Esophagus muscularis mucosa (tissue), 4 donors: ENCODE measurements around the gene ULK4.

Experiments used
- EP300 ChIP-seq: sonication (generic); formaldehyde crosslinking; IDR thresholded peaks from one replicate; pipeline ENCODE4 v1.6.1; 2017; ENCODE audit warnings: antibody characterized with exemption
- POLR2A ChIP-seq: fragments of 450-650 bp; IDR thresholded peaks from one replicate; pipeline ENCODE4 v1.6.1; 2017; ENCODE audit warnings: antibody characterized with exemption, moderate library complexity, mild to moderate bottlenecking, low read depth
- POLR2AphosphoS5 ChIP-seq, 2 donors: sonication (generic); formaldehyde crosslinking; IDR thresholded peaks; one replicate each; pipeline ENCODE4 v1.6.1; 2017; ENCODE audit warnings: antibody characterized with exemption in 2 of 2
- TF ChIP-seq, protein P1 (sequence below), 3 experiments: fragments of 200-600 bp in 2 of 3; fragments of 450-650 bp in 1 of 3; sonication (generic) in 2 of 3; IDR thresholded peaks; one replicate each; pipeline ENCODE4 v1.5.1; 2017 to 2019; ENCODE audit warnings: antibody characterized with exemption in 3 of 3, mild to moderate bottlenecking in 2 of 3, moderate library complexity in 1 of 3

DNA sequence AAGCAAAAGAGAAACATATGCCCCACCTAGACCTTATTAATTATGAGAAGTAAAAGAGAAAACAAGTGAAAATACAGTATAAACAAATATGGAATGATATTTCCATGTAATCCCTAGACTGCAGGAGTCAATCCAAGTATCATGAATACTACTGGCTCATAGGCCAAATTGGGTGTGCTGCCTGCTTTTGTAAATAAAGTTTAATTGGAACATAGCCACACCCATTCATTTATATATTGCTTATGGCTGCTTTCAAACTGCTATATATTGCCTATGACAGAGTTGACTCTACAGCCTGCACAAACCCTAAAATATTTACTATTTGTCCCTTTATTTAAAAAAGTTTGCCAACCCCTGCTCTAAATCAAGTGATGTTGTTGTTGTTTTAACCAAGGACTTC, 5.3 kb downstream of the ULK4 start:
- TF ChIP-seq EP300, result no peak
- TF ChIP-seq, protein P1, sequence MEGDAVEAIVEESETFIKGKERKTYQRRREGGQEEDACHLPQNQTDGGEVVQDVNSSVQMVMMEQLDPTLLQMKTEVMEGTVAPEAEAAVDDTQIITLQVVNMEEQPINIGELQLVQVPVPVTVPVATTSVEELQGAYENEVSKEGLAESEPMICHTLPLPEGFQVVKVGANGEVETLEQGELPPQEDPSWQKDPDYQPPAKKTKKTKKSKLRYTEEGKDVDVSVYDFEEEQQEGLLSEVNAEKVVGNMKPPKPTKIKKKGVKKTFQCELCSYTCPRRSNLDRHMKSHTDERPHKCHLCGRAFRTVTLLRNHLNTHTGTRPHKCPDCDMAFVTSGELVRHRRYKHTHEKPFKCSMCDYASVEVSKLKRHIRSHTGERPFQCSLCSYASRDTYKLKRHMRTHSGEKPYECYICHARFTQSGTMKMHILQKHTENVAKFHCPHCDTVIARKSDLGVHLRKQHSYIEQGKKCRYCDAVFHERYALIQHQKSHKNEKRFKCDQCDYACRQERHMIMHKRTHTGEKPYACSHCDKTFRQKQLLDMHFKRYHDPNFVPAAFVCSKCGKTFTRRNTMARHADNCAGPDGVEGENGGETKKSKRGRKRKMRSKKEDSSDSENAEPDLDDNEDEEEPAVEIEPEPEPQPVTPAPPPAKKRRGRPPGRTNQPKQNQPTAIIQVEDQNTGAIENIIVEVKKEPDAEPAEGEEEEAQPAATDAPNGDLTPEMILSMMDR (IDR thresholded peaks at IDR 0.05), result no peak
- TF ChIP-seq POLR2A, result no peak
- no peak for TF ChIP-seq POLR2AphosphoS5 (IDR thresholded peaks at IDR 0.05)
